ENCODE data around the gene AP2M1.

DNA sequence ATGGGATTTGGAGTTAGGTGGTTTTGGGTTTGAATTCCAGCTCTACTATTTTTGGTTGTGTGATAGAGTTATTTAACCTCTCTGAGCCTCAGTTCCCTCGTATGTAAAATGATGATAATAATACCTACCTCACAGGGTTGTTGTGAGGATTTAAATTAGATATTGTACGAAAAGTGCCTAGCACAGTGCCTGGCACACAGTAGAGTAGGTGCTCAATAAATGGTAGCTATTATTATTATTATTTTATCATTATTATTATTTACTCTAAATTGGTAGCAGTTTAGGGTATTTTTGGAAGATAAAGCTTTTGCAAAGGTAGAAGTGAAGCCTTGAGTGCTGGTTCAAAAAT is 1.3 kb upstream of the AP2M1 start:
- TF ChIP-seq BHLHE40 (IDR thresholded peaks at IDR 0.05; ENCODE audit: borderline replicate concordance) (no peak), FOXM1 (IDR thresholded peaks at IDR 0.05; ENCODE audit: borderline replicate concordance) (no peak), FOXA1 (IDR thresholded peaks at IDR 0.05) (no peak)
